Urothelium cell line (cell line): ENCODE data around the gene FTCD.

ENCODE experiments used
- DNase-seq: peaks from one replicate; pipeline ENCODE4 v3.0.0; 2011; ENCODE audit warnings: low spot score, mixed read lengths
- FAIRE-seq: peaks from 2 replicates; lab custom pipeline; 2011; peaks lifted over from hg19 to GRCh38; lab: Jason Lieb, UNC

The FTCD gene

DNA sequence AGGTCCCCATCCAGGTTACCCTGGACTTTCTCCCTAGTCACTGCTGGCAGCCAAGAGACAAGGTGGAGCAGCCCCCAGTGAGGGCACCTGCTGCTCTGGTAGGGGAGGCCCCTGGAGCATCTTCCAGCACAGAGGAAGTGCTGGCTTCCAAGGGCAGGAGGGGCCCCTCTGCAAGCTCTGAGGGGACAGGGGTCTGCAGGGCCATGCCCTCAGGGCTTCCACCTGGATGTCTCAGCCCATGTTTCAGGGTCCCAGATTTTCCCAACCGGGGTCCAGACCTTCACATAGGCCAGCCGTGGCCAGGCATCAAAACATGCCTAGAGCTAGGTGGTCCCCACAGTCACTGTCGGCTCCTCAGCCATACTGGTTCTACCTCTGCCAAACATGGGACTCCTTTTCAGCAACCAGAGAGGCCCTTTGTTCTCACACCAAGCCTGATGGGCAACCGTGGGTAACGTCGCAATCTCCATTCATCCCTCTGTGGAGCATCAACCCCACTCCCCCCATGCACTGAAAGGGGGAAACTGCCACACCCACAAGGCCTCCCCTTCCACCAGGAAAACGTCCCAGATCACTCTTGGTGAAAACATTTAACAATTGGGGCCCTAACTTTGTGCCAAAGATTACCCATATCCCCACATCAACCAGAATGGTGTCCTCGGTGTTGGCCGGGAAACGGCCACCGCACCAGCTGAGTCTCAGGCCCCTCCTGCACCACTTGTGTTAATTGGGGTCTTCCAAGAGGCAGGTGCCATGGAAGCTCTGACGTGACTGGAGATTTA lies 59.4 kb downstream of the FTCD start:
- FAIRE-seq, result no peak

DNA sequence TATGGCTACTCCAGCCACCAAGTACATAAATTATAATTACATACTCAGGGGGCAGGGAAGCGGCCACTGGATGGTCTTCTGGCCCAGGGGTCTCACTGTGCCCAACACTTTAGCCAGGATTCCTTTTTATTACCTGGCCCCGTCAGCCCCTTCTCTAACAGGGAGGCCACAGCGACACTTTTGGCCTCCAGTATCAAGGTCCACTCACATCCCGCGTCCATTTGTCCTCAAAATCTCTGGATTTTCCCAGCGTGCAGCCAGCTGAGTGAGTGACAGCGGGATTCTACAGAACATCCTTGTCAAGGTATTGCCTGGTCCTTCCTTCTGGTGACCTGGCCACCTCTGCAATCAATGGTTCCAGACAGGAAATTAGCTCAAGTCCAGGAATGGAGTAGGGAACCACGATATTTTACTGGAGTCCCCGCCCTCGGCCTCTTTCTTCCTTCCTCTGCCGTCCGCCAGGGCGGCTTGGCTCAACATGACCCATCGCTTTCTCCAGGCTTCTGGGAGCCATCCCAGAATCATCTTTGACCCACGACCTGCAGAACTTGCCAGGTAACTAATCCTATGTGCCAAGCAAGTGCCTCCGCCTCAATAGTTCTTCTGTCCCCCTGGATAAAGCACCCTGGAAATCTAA lies 60.2 kb downstream of the FTCD start:
- FAIRE-seq, result no peak
- no peak for DNase-seq

More for the DNA sequence above, 59.4 kb downstream of the FTCD start:
- peak; percentile 1 for DNase-seq

DNA sequence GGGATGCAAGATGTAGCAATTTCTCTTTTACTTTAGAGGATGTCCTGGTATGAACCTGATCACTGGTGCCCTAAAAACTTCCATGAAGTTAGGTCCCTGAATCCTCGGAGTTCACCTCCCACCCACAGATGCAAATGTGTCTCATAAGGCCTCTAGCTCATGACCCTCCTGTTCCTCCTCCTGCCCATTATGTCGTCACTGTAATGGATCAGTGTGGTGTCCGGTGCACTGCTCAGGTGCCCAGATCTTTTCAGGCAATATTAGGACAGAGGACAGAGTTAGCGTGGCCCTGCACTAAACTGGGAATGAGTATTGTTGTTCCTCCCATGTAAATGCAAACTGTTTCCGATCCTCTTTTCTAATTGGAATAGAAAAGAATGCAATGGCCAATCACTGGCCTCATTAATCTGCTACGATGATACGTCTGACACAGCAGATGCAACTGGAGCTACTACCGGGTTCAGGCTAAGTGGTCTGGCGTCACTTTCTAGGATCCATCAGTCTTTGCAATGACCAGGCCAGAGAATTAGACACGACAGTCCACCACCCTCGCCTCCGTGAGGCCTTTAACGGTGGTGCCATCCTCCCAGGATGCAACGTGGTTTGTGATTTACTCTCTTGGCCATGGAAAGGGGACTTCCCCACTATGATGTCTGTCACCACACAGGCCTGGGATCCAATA lies 60.8 kb downstream of the FTCD start:
- DNase-seq, result no peak
- FAIRE-seq, result no peak

DNA sequence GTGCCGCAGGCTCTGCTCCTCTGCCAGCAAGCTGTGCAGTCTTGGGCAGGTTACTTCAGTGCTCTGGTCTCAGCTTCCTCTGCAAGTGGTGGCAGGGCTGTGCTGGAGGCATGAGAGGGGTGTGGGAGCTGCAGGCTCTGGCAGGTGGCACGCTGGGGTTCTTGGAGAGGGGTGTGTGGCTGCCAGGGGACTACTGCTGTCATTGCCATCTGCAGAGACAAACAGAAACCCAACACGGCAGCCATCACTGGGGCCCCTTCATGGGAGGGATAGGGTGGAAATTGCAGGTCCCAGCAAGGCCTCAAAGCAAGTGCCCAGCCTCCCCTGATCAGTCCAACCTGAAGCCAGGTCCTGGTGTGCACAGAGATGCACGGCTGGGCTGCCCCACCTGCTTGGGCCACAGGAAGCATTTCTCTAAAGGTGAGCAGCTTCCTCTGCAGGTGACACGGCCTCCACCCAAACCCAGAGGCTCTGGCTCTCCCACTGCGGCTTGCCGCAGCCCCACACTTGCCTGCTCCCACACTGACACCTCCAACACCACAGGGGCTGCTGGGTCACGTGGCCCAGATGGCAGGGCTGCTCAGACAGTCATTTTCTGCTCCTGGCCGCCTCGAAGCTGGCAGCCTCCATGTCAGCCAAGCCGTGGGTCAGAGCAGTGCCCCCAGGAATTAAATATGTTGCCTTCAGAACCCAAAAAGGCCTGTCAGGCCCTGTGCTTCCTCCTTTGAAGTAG lies 61.5 kb downstream of the FTCD start:
- DNase-seq, result no peak
- no peak for FAIRE-seq

DNA sequence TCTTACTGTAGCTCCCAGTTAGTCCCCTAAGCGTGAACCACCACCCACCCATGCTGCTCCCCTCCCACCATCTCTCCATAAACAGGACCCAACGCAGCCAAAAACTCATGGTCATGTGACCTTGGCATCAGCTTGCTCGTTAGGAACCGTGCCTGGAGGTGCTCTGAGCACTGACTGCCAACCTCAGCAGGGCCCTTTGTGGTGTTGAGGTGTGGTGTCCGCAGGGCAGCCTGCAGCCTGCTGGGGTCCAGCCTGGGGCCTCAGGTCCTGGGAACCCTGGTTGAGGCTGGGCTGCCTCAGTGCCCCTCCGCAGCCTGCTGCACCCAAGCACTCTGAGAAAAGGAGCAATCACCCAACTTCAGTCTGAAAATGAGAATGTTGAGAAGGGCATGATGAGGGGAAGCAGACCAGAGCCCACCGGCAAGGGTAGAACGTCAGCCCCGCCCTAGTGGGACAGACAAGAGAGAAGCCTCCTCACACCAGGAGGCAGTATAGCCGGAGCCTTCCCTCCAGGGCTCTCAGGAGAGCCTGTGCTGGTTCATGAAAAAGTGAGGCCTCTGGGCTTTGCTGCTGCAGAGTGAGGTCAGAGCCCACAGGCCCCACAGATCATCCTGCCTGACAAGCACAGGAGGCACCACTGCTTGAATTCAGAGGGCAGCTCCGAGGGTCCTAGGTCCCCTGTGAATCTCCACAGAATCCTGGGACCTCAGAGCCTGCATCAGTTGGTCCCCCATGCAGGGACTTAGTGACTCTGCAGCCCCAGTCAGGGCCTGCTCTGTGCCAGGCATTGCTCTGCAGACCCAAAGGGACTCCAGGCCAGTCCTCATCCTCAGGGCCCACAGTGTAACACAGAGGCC lies 62.3 kb downstream of the FTCD start:
- FAIRE-seq (no peak), DNase-seq (no peak)

DNA sequence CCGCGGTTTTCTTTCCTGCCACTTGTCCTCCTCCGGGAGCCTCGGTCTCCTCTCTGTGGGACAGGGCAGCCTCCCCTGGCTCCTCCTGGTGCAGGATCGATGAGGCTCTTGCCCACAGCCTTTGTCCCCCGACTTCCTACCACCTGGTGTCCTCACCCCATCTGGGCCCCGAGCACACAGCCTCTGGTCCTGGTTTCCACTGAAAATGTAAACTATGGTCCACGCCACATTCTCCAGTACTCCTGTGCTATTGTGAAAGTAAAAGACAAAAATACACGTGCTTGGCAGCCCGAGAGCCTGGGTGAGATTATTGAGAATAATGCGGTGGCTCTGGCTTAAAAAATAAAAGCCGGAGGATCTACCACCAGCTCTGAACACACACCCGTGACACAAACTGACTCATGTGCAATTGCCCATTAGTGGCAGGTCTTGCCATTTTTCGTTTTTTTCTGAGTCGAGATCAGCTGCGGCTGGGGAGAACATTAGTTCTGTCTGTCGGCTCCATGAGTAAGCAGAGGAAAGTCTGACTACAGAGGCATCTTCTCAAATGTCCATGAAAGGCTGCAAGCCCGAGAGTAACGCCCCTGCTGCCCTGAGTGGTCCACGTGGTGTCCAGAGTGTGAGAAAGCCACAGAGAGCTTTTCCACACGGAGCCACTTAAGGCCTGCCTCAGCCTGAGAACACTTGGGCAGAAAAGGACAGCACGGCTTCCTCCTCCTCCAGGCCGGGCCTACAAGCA lies 63.2 kb downstream of the FTCD start:
- DNase-seq (no peak), FAIRE-seq (no peak)

DNA sequence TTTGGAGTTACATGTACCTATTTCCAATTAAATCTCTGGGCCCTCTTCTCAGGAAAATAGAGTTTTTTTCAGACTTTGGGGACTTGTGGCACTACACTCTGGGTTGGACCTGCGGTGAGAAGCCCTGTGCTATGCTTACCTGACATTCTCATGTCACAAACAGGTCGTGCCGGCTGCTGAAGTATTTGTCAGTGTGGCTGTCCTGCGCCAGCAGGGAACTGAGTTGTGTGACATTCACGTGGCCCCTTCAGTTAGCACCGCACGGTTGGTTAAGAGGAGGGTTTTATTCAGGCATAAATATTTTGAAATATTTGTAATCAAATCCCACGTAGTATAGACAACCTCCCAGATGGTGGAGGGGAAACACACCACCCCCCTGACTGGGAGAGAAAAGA lies 63.8 kb downstream of the FTCD start:
- FAIRE-seq, result no peak
- no peak for DNase-seq

DNA sequence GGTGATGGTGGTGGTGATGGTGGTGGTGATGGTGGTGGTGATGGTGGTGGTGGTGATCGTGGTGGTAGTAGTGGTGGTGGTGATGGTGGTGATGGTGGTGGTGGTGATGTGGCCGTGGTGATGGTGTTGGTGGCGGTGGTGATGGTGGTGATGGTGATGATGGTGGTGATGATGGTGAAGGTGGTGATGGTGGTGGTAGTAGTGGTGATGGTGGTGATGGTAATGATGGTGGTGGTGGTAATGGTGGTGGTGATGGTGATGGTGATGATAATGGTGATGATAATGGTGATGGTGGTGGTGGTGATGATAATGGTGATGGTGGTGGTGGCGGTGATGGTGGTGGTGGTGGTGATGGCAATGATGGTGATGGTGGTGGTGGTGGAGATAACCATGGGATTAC lies 64.3 kb downstream of the FTCD start:
- DNase-seq (no peak), FAIRE-seq (peak; percentile 100)

DNA sequence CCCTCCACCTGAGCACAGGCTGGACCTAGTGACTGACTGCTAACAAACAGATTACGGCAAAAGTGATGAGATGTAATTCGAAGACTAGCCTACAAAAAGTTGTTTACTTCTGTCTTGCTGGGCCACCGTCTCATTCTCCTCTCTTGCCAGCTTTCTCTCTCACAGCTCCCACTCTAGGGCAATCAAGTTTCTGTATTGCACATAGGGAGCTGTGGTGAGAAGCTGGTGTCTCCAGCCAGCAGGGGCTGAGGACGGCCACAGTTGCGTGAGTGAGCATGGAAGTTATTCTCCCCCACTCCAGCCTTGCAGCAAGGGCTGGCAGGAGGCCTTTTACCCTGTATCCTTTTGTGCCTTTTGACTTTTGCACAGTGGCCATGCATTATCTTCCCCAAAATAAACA lies 66.1 kb downstream of the FTCD start:
- DNase-seq, result no peak
- no peak for FAIRE-seq

DNA sequence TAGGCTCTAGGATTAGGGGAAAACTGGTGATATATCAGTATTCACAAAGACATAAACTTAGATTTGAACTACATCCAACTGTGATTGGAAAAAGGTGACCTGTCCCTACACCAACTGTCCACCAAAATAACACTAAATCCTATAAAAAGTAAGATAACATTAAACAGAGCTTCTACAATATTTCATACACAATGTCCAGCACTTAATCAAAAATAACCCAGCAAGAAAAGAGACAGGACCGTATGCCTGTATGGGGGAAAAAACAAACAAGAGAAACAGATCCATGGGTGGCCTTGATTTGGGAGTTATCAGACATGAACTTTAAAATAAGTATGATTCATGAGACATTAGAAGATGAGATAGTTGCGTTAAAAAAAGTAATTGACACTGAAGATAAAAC lies 67.2 kb downstream of the FTCD start:
- FAIRE-seq (no peak), DNase-seq (no peak)

DNA sequence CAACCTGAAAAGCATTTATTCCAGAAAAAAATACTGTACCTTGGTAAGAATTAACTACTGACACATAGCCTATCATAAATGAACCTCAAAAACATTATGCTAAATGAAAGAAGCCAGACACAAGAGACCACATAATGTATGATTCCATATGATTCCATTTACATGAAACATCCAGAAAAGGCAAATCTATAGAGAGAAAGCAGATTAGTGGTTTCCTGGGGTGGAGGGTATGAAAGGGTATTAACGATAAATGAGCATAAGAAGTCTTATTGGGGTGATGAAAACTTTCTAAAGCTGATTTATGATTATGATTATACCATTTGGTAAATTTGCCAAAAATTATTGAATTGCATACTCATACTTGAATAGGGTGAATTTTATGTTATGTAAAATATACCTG lies 67.7 kb downstream of the FTCD start:
- no peak for DNase-seq
- no peak for FAIRE-seq
